ENCODE measurements around the gene SORCS3.

GRCh38 chr10:104663563-104663962 lies 22.5 kb downstream of the SORCS3 start:
- TF ChIP-seq CTCF (conservative IDR thresholded peaks at IDR 0.05; ENCODE audit: low read depth, low read length) (no peak), MAFK (IDR thresholded peaks at IDR 0.05; ENCODE audit: low read depth, low read length) (no peak), POLR2A (IDR thresholded peaks at IDR 0.05; ENCODE audit: low read depth, low read length) (no peak), MAZ (IDR thresholded peaks at IDR 0.05; ENCODE audit: borderline replicate concordance, low read depth, low read length) (no peak), SMC3 (IDR thresholded peaks at IDR 0.05; ENCODE audit: low read depth, low read length) (no peak), RFX5 (IDR thresholded peaks at IDR 0.05; ENCODE audit: low read depth, low read length) (no peak), RCOR1 (IDR thresholded peaks at IDR 0.05; ENCODE audit: insufficient replicate concordance, low read length) (no peak), RAD21 (IDR thresholded peaks at IDR 0.05; ENCODE audit: low read length) (no peak), MXI1 (IDR thresholded peaks at IDR 0.05; ENCODE audit: borderline replicate concordance, low read depth, low read length) (no peak), BHLHE40 (IDR thresholded peaks at IDR 0.05; ENCODE audit: low read depth, low read length) (no peak), USF2 (IDR thresholded peaks at IDR 0.05; ENCODE audit: low read depth, low read length) (no peak), ELK1 (IDR thresholded peaks at IDR 0.05; ENCODE audit: borderline replicate concordance, low read depth, low read length) (no peak), CEBPB (IDR thresholded peaks at IDR 0.05; ENCODE audit: low read depth, low read length) (no peak)

All from IMR-90 (cell line).